ENCODE measurements around the gene SNRNP35. TPM values are rescaled to one million over a fixed set of nuclear protein-coding genes. Genes with fewer than 3 reads are reported as not detected.
"Not testable (repeated sequence)": the region's sequence is repeated elsewhere in the genome, so short reads cannot be mapped to it uniquely, and the experiment has no call there.

SNRNP35 gene
- total RNA-seq, 4 donors from 2014 or later, result 23.4 to 64.4 (median 33.2) TPM

DNA sequence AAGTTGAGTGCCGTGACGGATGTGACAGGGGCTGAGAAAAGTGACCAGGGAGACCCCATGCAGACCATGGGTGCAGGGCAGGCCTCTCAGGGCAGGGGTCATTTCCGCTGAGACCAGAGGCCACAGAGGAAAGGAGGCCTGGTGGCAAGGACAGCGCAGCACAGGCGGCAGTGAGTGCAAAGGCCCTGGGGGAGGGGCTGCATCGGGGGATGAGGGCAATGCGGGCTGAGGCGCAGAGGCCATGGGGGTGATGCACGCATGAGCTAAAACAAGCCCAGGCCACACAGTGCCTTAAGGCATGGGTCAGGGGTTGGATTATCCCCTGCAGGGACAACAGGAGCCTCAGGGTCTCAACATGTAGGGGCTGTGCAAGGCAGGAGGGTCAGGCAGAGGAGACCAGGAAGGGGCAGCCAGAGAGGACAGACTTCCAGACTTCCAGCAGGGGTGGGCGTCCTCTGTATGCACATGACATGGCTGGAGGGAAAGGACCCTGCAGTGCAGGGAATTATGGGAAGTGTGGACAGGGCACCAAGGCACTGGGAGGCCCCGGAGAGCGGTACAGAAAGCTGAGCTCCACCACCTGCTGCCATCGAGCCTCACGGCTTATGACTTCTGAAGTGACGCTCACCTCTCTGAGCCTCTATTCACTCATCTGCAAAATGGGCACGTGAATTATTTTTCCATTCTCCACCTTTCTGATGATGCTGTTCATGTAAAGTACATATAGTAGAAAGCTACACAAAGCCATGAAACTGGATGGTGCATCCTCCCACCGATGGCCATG lies 48.3 kb downstream of the SNRNP35 start:
- Histone ChIP-seq H3K4me3 (no peak overlapping the region), H3K27ac (no peak overlapping the region), H3K4me1 (no peaks in the 10 kb centered on the region), H3K36me3 (no peaks in the 10 kb centered on the region), H3K27me3 (no peaks in the 10 kb centered on the region), H3K9me3 (no peaks in the 10 kb centered on the region)
- no peak for DNase-seq
- no peak for TF ChIP-seq POLR2A (IDR thresholded peaks at IDR 0.05)
- TF ChIP-seq, protein P1, sequence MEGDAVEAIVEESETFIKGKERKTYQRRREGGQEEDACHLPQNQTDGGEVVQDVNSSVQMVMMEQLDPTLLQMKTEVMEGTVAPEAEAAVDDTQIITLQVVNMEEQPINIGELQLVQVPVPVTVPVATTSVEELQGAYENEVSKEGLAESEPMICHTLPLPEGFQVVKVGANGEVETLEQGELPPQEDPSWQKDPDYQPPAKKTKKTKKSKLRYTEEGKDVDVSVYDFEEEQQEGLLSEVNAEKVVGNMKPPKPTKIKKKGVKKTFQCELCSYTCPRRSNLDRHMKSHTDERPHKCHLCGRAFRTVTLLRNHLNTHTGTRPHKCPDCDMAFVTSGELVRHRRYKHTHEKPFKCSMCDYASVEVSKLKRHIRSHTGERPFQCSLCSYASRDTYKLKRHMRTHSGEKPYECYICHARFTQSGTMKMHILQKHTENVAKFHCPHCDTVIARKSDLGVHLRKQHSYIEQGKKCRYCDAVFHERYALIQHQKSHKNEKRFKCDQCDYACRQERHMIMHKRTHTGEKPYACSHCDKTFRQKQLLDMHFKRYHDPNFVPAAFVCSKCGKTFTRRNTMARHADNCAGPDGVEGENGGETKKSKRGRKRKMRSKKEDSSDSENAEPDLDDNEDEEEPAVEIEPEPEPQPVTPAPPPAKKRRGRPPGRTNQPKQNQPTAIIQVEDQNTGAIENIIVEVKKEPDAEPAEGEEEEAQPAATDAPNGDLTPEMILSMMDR (IDR thresholded peaks at IDR 0.05), result no peak

DNA sequence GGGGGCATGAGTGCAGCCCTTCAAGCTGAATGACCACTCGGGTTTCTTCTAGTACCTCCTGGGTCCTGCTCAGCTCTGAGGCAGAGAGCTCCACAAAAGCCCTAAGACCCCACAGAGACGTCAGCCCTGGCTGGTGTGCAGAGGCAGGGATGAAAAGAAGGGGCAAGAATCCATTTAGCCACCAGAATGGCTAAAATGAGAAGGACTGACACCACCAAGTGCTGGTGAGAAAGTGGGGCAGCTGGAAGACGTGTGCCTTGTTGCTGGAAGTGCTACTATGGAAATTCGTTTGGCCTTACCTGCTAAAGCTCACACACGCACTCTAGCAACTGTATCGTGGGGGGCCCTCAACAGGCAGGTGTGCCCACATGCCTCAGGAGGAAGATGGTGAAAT lies 48.9 kb downstream of the SNRNP35 start:
- Histone ChIP-seq H3K4me1 (no peaks in the 10 kb centered on the region), H3K4me3 (no peak overlapping the region), H3K36me3 (no peaks in the 10 kb centered on the region), H3K9me3 (no peaks in the 10 kb centered on the region), H3K27me3 (no peaks in the 10 kb centered on the region), H3K27ac (no peak overlapping the region)
- TF ChIP-seq, protein P1 (IDR thresholded peaks at IDR 0.05), result no peak
- no peak for TF ChIP-seq POLR2A (IDR thresholded peaks at IDR 0.05)
- no peak for DNase-seq

DNA sequence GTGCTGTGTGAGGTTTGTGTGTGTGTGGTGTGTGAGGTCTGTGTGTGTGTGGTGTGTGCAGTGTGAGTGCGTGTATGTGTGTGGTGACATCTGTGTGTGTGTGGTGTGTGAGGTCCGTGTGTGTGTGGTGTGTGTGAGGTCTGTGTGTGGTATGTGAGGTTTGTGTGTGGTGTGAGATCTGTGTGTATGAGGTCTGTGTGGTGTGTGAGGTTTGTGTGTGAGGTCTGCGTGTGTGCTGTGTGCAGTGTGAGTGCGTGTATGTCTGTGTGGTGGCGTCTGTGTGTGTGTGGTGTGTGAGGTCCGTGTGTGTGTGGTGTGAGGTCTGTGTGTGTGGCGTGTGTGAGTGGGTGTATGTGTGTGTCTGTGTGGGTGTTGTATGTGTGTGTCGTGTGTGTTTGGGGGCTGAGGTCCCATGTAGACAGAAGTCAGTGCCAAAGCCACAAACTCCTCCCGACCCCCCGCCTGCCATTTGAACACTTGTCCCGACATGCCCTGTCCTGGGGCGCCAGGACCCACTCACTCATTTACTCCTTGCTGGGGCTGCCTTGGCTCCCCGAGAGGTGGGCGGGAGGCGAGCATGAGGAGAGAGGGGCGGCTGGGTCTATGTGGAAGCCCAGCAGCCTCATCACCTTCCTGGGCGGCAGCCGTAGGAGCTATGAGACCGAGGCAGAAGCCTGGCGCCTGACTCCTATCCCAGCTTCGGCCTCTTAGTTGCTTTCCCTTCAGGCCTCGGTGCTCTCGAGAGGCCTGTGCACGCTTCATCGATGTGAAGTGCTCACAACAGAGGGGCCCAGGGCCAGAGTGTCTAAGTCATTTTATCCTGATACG lies 55.1 kb downstream of the SNRNP35 start:
- Histone ChIP-seq H3K27ac (no peak overlapping the region), H3K4me3 (no peak overlapping the region), H3K9me3 (no peaks in the 10 kb centered on the region), H3K27me3 (no peaks in the 10 kb centered on the region), H3K4me1 (no peaks in the 10 kb centered on the region), H3K36me3 (no peaks in the 10 kb centered on the region)
- TF ChIP-seq, protein P1 (IDR thresholded peaks at IDR 0.05), result no peak
- no peak for TF ChIP-seq POLR2A (IDR thresholded peaks at IDR 0.05)
- DNase-seq, result no peak

DNA sequence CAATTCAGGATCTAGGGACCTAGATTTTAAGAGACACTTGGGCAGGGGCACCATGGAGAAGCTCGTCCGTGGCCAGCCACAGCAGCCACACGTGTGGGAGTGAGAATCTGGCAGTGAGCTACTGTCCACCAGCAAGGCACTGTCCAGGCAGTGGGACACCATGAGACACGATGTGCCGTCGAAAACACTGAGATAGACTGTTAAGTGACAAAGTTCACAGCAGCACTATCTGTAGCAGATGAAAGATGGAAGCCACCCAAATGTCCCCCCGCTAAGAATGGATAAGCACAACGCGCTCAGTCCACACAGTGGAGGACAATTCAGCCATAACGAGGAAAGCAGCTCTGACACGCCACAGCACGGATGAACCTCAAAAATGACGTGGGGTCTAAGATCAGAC lies 55.9 kb downstream of the SNRNP35 start:
- Histone ChIP-seq H3K4me3 (no peak overlapping the region), H3K27me3 (no peaks in the 10 kb centered on the region), H3K27ac (no peak overlapping the region), H3K36me3 (no peaks in the 10 kb centered on the region), H3K4me1 (no peaks in the 10 kb centered on the region), H3K9me3 (no peaks in the 10 kb centered on the region)
- DNase-seq, result no peak
- TF ChIP-seq POLR2A (IDR thresholded peaks at IDR 0.05), result no peak
- TF ChIP-seq, protein P1 (IDR thresholded peaks at IDR 0.05), result no peak

DNA sequence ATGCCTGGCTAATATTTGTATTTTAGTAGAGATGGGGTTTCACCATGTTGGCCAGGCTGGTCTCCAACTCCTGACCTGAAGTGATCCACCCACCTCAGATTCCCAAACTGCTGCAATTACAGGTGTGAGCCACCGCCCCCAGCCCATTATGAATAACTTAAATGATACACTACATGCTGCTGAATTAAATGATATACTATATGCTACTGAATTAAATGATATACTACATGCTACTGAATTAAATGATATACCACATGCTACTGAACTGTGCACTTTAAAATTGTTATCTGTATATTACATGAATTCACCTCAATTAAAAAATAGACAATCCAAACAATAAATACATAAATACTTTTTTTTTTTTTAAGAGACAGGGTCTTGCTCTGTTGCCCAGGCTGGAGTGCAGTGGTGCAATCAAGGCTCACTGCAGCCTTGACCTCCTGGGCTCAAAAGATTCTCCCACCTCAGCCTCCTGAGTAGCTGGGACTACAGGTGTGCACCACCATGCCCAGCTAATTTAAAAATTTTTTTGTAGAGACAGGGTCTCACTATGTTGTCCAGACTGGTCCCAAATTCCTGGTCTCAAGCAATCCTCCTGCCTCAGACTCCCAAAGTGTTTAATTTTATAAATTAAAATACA lies 56.8 kb downstream of the SNRNP35 start:
- DNase-seq, H3K4me3 ChIP-seq, H3K36me3 ChIP-seq, H3K4me1 ChIP-seq, H3K27ac ChIP-seq, H3K9me3 ChIP-seq, H3K27me3 ChIP-seq: not testable (repeated sequence)

All from Peyer's patch (tissue), 4 donors.